ENCODE data around the gene PLCD3.

GRCh38 chr17:45116434-45117016 lies 15.8 kb downstream of the PLCD3 start:
- no peak for TF ChIP-seq CTCF (conservative IDR thresholded peaks at IDR 0.05; ENCODE audit: low read depth, low read length)
- no peak for TF ChIP-seq SMC3 (IDR thresholded peaks at IDR 0.05; ENCODE audit: low read depth, low read length)
- TF ChIP-seq MXI1 (IDR thresholded peaks at IDR 0.05; ENCODE audit: borderline replicate concordance, low read depth, low read length) = no peak
- TF ChIP-seq ELK1 (IDR thresholded peaks at IDR 0.05; ENCODE audit: borderline replicate concordance, low read depth, low read length) = no peak
- no peak for TF ChIP-seq POLR2A (IDR thresholded peaks at IDR 0.05; ENCODE audit: low read depth, low read length)
